HG03558 (cell line): Measurements from ENCODE around the gene LLCFC1.

Experiments used
- ATAC-seq: cut with Tn5 transposase; IDR thresholded peaks from one replicate; pipeline ENCODE4 v1.9.1; 2021; ENCODE audit warnings: moderate number of reproducible peaks; ENCODE audit not compliant: unreplicated experiment; ENCODE audit errors: extremely low read depth

Gene LLCFC1

DNA sequence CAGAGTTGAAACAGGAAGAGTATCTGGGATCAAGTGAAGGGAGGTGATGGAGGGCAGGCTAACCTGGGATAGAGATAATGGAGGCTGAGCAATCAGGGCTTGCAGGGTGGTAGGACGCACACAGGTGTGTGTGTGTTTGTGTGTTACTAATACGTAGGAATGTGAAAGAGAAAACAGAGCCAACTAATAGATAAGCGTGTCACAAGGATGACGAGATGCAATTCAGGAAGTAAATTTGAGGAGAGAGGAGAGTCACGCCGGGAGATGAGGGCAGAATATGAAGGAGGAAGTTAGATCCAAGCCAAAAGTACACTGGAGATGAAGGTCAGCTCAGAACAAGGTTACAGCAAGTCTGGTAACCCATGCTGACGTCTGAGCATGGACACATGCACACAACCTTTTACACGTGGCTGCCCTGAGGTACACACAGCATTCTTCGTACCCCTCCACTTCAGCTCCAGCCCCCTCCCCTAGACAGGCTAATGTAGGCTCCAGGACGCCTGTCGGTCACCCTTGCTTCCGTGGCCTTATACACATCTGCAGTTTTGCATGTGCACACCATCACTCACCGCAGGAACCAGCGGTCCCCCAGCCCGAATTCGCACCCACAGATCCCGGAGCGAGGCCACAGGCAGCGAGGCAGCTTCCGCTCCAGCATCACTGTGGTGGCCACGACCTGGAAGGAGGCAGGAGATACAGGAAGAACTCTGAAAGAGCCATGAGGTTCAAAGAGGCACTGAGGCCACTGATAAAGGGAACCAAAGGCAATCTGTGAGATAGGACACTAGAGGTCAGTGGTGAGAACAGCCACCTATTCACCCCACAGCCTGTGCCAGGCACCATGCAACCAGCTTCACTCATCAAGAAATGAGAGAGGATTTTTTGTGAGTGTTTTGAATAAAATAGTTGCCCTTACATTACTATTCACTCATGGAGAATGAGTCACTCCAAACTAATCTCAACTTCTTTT is 30.1 kb upstream of the LLCFC1 start:
- no peak for ATAC-seq

DNA sequence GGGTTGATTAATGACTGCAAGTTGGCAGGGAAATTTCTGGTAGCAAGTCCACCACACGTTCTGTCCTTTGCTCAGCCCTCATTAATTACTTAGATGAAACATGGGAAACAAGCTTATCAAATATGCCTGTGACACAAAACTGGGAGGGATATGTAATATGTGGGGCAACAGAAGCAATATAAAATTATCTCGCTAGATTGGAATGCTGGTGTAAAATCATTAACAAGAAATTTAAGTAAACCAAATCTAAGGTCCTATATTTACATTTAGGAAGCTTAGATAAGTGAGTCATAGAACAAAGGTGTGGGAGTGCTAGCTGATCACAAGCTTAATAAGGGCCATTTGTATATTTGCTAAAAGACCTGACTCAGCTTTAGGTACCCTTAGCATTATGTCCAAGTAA is 29.3 kb upstream of the LLCFC1 start:
- ATAC-seq = no peak

DNA sequence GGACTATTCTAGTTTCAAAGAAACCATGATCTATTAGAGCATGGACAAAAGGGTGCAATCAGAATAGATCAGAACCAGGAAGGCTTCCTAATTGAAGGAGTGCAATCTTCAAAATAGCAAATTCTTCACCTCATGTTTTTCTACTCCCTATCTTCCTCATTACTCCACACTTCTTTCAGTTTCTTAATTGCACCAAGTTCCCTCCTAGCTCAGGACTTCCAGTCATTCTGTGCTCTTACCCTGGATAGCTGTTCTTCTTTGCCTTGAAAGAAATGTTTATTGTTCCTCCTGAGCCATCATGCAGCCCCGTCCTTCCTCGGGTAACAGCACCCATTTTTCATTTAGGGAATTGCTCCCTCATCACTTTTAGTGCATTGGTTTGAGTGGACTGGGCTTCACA is 28.8 kb upstream of the LLCFC1 start:
- no peak for ATAC-seq

DNA sequence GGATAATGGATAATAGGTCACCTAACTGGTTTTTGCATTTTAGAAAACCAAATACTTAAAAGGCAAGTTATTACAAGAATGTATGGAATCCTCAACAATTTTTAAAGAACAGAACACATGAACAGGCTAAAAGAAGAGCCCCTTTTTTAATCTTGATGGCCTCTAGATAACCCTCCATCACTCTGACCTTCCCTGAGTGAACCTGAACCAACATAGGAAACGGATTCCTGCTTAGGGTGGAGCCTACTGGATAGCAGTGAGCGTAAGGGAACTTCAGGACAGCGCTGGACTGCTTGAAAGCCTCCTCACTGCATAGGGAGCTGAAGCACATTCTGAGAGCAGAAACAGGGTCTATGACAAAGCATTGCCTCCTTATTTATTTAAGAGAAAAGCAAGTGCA is 26.2 kb upstream of the LLCFC1 start:
- ATAC-seq = no peak

DNA sequence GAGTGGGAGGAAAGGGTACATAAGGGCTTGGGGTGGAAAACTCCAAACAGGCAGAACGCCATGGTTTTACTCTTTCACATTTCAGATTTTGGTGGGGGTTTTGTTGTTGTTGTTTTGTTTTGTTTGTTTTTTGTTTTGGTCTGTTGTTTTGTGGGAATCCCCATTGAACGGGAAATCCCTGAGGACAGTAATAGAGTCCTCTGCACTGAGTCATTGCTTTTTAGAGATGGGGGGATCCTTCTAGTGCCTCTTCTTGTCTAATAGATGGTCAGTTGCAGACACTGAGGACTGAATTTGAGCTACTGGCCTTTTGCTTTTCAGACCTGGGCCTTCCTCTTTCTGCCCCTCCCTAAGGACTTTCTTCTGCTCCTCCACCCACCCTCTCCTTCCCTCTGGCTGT is 25.7 kb upstream of the LLCFC1 start:
- no peak for ATAC-seq

DNA sequence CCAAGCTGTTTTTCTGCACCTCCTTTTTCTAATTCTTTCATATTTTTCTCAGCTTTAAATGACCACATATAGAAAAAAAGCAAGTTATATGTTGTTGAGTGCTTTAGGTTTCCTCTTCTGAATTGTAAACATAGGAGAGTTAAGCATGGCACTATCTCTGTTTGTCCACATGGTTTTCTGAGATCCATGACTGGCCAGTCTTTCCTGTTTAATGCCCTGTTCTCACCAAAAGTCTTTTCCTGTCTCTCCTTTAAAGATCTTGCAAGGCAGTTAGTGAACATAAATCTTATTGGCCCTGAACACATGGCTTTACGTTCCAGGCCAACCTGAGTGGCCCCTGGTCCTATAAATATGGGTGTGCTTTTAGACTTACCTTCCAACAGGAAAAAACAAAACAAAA is 25.2 kb upstream of the LLCFC1 start:
- ATAC-seq = no peak

DNA sequence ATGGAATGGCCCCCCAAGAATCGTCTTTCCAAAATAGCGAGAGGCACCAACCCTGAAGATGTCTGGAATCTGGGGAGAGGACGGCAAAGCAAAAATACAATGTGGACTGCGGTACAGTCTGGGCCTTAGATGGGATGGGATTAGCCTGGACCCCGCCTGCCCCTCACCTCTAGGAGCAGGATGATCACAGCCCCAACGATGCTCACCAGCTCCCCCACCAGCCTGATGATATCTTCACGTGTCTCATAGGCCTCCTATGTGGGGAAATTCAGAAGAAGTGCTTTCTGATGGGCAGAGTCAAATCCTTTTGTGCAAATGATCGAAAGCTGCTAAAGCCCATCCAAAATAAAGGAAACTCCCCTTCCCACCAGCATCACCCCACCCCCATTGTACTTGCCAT is 24.0 kb upstream of the LLCFC1 start:
- no peak for ATAC-seq

DNA sequence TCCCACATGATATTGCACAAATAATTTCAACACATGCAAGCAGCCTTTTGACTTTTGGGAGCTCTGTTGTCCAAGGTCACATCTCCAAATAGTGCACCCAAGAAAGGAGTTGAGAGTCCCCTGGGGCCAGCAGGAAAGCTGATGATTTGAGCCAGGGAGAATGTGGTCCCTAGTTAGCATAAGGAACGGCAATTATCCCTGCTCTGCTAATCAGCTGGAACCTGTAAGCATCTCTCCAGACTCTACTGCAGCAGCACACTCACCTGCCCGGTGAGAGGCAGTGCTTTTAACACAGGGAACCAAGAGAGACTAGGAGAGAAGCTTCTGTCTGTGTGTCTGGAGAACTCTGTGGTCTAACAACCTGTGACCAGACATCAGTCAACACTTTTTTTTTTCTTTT is 22.8 kb upstream of the LLCFC1 start:
- no peak for ATAC-seq

DNA sequence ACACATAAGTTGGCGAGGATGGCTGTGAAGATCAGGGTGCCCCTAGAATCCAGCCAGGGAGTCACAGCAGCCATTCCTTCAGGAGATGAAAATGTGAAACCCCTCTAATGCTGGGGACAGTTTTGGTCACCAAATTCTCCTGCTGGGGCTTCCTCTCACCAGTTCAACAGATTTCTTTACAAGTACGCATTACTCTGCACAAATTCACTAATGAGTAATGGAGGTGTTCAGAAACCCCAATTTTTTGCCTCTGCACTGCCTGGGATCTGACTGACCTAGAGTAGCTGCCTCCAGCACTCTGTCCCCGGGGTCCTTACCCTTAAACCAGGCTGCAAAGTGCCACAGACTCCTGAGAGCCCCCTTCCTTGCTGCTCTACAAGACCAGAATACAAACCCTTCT is 21.8 kb upstream of the LLCFC1 start:
- ATAC-seq = no peak

DNA sequence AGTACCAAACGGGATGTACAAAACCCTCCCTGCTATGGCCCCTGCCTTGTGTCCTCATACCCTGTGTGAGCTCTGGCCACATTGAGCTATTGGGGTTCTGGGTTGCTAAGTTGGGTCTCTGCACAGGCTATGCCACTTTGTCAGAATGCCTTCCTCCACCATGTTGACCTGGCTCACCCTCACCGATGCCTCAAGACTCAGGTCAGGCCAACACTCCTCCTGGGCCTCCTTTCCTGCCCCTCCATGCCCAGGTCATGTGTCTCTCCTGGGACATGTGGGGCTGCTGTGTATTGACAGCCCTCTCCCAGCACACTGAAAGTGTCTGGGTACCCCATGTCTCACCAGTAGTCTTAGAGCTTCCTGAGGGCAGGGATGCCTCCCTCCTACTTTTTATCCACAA is 20.4 kb upstream of the LLCFC1 start:
- ATAC-seq = no peak

DNA sequence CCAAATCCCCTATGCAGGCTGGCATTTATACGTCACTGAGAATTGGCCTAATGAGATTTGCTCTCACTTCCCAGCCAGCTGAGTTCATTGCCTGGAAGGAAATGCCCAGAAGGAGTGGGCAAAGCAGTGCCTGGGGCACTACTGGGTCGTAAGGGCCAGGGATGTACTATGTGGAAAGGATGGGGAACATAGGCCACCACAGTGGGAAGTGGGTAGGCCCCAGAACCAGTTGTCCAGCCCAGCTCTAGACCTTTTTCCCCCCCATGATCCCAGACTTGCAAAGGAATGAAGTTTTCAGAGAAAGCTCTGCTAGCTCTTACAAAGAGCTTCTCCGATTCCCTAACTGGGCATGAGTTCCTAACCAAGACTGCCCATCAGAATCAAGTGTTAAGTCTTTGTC is 19.6 kb upstream of the LLCFC1 start:
- no peak for ATAC-seq

DNA sequence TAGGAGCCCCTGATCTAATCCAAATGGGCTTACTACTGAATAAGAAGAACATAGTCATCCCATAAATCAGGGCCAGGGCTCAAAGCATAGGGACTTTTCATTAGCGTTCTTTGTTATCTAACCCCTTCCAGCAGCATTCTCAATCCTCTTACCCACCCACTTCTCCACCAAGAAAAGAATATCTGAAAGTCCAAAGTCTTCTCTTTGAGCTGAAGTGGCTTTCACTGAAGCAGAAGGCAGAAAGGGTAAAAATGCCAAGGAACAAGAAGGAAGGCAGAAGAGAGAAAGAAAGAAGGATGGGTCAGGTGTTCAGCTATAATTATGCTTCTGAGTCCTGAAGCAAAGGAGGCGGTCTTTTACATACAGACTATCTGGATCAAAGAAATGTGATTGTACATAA is 15.9 kb upstream of the LLCFC1 start:
- no peak for ATAC-seq

DNA sequence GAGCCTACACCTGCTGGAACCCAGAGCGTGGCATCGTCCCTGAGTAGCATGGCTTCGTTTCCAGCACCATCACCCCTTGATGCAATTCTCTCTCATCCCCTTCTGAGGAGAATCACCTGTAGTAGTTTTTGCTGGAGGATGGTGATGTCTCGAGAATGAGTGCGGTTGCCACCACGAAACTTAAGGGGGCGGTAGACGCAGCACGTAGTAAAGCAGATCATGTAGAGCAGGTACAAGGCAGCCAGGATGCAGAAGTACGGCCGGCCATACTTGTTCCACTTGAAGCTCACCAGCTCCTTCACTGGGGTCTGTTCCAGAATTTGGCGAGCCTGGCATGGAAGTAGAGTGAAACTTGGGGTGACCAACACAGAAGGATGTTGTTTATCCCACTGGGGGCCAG is 13.9 kb upstream of the LLCFC1 start:
- no peak for ATAC-seq

DNA sequence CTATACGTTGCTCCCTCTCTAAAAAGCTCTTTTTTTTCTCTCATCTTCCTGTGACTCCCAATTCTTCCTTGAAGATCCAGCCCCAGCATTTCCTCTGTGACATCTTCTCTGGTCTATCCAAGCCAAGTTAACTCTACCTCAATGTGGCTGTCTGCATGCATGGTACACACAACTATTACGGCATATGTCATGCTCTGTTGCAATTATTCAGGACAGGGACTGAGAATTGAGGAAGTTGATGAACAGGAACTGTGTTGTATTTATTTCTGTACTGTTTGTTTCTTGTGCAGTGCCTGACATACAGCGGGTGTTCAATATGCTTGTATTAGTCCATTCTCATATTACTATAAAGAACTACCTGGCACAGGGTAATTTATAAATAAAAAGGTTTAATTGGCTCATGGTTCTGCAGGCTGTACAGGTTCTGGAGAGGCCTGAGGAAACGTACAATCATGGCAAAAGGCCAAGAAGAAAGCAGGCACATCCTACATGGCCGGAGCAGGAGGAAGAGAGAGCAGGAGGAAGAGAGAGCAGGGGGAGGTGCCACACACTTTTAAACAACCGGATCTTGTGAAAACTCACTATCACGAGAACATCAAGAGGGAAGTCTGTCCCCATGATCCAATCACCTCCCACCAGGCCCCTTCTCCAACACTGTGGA is 12.1 kb upstream of the LLCFC1 start:
- no peak for ATAC-seq

DNA sequence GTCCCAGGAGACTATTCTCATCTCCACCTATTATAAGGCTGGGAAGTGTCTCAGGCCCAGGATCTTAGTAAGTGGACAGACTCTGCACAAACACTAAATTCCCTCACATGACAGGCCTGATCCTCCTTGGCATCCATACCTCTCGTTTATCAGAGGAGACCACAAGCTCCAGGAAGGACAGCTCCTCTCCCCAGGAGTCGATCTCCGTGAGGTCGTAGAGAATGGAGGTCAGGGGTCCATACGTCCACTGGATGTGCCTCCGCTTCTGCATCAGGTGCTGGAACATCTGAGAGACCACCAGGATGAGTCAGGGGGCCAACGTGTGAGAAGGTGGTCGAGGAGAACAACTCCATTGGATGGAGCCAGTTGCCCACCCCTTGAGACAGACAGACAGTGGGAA is 11.3 kb upstream of the LLCFC1 start:
- ATAC-seq = no peak

DNA sequence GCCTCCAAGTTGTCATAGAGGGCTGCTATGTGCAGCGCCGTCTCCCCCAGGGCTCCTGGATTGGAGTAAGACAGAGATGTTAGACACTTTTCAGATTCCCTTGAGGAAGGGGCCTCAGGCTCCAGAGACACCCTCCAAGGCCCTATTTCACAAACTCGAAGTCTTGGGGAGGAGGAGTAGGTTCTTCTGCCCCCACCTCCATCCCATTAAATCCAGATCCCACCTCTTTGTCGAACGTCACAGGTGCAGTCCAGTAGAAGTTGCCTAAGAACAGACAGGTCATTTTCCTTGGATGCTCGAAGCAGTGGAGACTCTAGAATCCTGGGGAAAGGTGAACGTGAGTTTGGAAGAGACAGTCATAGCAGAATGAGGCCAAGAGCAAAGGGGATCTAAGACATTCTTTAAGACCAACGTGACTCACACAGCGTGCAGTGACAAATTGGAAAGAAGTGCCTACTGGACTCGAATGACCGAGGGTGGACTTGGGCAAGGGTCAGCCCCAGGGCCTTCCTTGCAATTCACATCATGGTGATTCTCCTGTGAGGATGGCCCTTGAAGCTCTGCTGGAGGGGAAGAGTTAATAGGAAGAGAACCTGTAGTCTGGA is 9.1 kb upstream of the LLCFC1 start:
- no peak for ATAC-seq

DNA sequence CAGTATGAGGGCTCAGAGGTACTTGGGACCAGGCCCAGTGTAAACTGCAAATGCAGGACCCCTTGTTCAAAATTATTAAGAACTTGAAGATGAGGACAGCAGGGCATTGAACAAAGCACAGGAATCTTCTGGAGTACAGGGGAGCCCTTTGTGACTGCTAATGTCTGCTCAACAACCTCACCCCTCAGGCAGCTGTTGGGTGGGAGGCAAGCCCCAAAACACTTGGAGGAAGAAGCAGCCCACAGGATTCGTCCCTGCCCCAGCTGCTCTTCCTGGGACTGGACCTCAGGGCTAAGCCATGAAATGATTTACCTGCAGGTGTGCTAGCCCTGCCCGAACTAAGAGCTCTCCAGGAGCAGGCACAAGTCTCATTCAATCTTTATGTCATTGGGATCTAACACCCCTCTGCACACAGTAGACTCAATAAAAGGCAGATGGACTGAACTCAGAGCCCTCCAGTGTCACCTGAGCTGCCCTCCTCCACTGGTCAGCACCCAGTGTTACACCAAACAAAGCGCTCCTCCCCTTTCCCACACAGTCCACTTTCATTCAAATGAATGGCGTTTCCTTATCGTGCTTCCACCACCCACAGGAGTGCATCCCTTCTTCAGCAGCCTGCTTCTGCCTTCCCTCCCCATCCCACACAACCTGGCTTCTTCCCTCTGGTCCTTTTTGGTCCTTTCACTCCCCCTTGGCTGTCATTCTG is 6.7 kb upstream of the LLCFC1 start:
- no peak for ATAC-seq

DNA sequence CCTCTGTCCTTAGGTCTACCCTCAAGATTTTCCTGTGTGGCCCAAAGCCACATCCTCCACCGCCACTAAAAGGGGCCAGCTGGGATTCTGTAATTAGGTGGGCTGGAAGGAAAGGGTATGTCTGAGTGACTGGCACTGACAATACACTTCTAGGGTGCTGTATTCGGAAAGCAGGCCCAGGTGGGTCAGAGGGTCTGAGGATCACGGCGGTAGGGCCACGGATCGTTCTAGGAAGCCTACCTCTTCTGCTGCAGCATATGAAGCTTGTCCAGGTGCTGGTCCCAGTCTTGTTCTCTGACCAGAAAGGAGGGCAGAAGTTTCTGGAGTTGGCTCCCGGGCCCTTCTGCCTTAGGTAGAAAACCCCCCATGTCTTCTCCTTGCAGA is 6.2 kb upstream of the LLCFC1 start:
- ATAC-seq = no peak

DNA sequence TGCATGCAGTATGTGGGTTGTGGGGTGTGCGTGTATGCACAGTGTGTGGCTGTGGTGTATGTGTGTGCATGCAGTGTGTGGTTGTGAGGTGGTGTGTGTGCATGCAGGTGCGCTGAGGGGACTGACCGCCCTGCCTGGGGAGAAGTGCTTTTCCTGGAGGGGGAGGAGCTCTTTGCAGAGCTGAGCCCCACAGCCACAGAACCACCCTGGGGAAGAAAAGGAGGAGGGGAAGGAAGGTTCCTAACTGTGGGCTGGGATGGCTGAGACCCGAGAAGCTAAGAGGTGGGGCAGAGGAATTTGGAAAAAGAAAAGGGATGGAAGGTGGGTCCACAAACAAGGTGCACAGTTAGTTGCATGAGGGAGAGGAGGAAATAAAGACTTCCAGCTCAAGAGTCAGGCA is 5.7 kb upstream of the LLCFC1 start, which contains the start of gene TRPV5:
Gene TRPV5, minus strand, starts transcription at position 123 of the 400 bp plus-strand sequence. CDS start 287 bp downstream, outside the sequence.
- ATAC-seq = no peak

DNA sequence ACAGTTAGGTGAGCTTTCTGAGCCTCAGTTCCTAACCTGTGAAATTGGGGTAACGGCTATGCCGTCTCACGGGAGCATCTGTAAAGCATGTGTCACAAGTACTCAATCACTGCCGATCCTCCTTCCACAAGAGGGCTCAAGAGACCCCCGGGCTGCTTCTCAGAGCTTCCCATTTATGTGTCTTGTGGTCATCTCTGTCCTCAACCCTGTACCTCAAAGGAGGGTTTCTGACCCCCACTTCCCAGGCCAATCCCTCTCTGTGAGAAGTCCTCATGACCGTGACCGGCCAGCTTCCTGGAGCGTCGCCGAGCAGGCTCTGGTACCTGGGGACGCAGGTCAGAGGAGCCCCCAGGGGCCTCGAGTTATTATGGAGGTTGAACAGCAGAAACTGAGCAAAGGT is 5.2 kb upstream of the LLCFC1 start:
- ATAC-seq = no peak
